GM18526 (cell line): ENCODE results near the gene GRIK1.

Source experiments
- POLR2A ChIP-seq: IDR thresholded peaks from 3 replicates; pipeline ENCODE4 v1.6.1; 2011; ENCODE audit not compliant: insufficient read length; ENCODE audit errors: extremely low read depth

Gene GRIK1

DNA sequence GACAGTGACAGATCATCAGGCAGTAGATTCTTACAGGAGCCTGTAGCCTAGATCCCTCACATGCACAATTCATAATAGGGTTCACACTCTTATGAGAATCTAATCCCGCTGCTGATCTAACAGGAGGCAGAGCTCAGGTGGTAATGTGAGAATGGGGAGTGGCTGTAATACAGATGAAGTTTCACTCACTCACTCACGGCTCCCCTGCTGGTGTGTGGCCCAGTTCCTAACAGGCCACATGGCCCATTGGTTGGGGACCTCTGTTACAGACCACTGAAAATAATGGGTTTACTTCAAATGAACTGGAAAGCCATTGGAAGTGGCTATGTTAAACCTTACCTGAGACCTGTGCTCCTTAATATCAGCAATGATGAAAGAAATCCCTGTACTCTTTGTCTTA lies 151.0 kb downstream of the GRIK1 start:
- TF ChIP-seq POLR2A: no peak

GRCh38 chr21:29787361-29787909 lies 152.4 kb downstream of the GRIK1 start:
- no peak for TF ChIP-seq POLR2A

- TF ChIP-seq POLR2A: no peak
These were observed 153.1 kb downstream of the GRIK1 start for GRCh38 chr21:29786496-29787360.

DNA sequence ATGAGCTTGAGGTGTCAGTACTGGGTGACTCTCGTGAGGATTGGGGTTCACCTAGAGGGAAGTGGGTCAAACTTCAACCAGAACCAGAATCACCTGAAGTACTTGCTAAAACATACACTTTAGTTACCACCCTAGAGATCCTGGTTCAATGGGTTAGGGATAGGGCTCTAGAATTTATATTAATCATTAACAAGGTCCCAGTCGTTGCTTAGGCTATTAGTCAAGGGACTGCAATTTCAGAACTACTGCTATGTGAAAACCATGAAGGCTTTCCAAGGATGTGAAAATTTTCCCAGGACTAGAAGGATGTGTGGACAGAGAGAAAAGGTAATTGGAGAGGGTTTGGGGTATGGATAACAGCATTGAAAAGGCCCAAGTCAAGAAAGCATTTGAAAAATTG lies 162.6 kb downstream of the GRIK1 start:
- no peak for TF ChIP-seq POLR2A

DNA sequence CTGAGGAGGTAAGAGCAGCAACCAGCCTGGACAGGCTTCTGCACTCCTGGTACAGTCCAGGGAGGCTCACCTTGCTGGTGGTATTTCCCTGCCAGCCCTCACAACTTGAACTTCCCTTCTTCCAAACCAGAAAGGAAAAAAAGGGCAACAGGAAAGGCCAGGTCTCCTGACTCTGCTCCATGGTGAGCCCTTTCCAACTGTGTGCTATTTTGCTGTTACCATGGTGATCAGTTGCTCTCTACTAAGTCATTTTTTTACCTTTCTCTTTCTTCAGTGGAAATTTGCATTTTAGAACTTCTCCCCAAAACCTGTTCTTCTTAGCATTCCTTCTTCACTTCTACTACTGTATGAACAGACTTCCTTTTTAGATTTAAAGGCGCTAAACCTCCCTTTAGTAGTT lies 164.3 kb downstream of the GRIK1 start:
- TF ChIP-seq POLR2A: no peak

GRCh38 chr21:29771491-29772066 lies 168.2 kb downstream of the GRIK1 start:
- TF ChIP-seq POLR2A: no peak

DNA sequence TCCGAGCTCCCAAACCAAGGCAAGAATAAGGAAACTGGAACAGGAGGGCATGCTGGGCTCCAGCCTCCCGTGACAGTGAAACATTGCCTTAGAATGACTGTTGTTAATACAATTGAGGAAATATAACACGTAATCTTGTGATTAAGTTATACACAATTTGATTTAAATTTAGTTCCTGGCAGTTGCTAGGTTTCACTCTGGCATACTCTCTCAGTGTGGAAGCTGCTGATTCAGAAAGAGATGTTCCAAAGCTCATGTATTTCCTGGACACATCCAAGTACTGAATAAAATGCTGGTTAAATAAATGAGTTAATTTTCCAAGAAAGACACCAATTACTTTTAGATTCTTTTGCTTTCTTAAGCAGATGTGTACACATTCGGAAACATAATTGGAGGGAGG lies 176.1 kb downstream of the GRIK1 start:
- TF ChIP-seq POLR2A: no peak

DNA sequence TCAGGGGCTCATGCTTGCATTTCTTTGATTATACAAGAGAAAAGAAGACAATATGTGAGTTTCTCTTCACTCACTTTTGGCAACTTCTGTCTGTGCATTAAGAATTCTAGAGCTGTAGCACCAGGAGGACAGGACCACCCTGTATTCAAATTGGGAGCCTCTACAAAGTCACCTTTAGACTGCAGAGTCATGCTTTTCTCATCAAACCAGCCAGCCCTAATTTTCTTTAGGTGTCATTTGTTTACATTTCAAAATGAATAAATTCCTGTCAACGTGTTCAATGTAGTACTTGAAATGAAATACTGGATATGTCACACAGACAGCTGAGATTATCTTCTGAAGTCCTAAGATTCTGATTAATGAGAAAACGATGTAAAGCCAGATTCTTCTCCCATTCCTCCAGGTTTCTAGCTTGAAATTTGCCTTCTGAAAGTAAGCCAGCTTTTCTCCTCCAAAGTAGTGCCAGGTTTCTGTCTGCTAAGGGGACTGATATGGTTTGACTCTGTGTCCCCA lies 177.2 kb downstream of the GRIK1 start:
- TF ChIP-seq POLR2A: no peak

DNA sequence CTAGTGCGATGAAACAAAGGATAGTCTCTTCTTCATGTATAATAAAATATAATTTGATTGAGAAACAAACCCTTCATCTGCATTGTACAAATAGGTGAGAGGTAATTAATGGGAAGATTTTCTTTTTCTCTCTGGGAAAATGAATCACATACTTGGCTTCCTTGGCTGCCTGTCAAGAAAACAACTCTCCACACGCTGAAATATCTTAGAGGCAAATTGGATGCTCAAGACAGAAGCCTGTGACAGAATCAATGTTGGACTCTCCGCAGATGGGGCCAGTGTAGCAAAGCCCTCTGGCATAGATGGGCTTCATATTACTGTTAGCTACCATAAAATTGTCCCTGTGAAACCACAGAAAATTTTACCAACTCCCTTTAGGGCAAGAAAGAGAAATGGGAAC lies 186.6 kb downstream of the GRIK1 start:
- TF ChIP-seq POLR2A: no peak

DNA sequence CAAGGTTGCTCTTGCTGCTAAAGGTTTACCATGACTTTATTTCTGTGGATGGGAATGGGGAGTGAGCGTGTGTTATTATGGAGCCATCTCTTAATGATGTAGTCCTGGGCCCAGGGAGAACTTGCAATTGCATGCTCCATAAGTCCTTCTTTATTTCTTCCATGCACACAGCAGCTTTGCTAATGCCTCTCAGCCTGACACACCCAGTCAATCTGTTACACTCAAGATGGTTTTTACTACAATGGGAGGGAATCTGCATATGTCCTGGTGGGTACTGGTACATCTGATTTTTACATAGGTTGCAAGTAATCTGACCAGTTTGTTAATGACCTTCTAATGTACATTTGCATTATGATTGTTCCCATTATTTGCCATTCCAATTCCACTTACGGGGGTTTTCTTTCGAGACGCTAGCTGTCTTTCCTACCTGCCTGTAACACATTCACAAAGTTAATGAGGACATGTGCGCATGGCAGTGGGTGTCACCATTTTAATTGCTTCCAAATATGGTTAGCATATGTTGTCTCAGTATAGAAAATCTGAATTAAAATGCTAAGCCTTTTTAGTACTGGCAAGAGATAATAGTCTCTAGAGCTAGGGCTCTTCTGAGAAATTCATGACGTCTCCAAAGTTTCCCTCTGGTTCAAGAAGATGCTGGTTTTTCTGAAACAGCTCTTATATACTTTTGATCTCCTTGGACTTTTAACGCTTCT lies 188.2 kb downstream of the GRIK1 start:
- no peak for TF ChIP-seq POLR2A

- no peak for TF ChIP-seq POLR2A
These were observed 189.8 kb downstream of the GRIK1 start for GRCh38 chr21:29749957-29750356.

GRCh38 chr21:29749223-29749622 lies 190.6 kb downstream of the GRIK1 start:
- TF ChIP-seq POLR2A: no peak

- TF ChIP-seq POLR2A: no peak
These were observed 191.2 kb downstream of the GRIK1 start for GRCh38 chr21:29748391-29749167.

DNA sequence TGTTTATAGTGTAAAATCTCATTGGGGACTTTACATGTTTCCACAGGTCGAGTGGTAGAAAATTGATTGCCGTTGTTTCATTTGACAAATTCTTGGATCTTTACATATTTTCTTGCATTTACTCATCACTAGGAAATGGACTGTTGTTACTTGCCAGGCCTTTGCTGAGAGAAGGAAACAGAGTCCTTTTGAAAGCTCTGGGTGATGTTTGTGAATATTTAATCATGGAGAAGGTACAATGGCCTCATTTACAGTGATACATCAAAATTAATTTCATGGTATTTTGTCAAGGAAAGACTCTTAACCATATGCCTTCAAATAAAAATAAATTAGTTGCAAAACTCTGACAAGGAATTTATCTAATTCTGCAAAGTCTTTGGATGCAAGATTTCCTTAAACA lies 198.0 kb downstream of the GRIK1 start:
- TF ChIP-seq POLR2A: no peak

- no peak for TF ChIP-seq POLR2A
These were observed 200.6 kb downstream of the GRIK1 start for GRCh38 chr21:29739176-29739575.
